Smooth muscle cell (in vitro differentiated cells): ENCODE data around the gene KHDRBS1. TPM values are rescaled to one million over a fixed set of nuclear protein-coding genes. Genes with fewer than 3 reads are reported as not detected.
"Not testable (repeated sequence)": the region's sequence is repeated elsewhere in the genome, so short reads cannot be mapped to it uniquely, and the experiment has no call there.

ENCODE experiments used
- DNase-seq: peaks from one replicate; lab custom pipeline; 2025; ENCODE audit not compliant: unreplicated experiment; lab: John Stamatoyannopoulos, UW
- H2AFZ ChIP-seq: fragments of 200-600 bp; sonication (generic); 2 replicates; pipeline ENCODE4 v1.6.0; 2016; ENCODE audit warnings: antibody characterized with exemption, low read depth, mild to moderate bottlenecking
- H3F3A ChIP-seq: fragments of 200-600 bp; sonication (generic); 2 replicates; pipeline ENCODE4 v1.6.0; 2017; ENCODE audit warnings: antibody characterized with exemption, low read depth
- H3K27ac ChIP-seq: fragments of 200-600 bp; sonication (generic); 2 replicates; pipeline ENCODE4 v1.5.1; 2016; ENCODE audit warnings: low read depth, mild to moderate bottlenecking
- H3K27me3 ChIP-seq: fragments of 200-600 bp; sonication (generic); 2 replicates; pipeline ENCODE4 v1.6.1; 2016; ENCODE audit warnings: low read depth, mild to moderate bottlenecking
- H3K36me3 ChIP-seq: fragments of 200-600 bp; sonication (generic); 2 replicates; pipeline ENCODE4 v1.5.1; 2016; ENCODE audit warnings: low read depth
- H3K4me1 ChIP-seq: fragments of 200-600 bp; sonication (generic); 2 replicates; pipeline ENCODE4 v1.5.1; 2016; ENCODE audit warnings: low read depth
- H3K4me2 ChIP-seq: fragments of 200-600 bp; sonication (generic); 2 replicates; pipeline ENCODE4 v1.6.0; 2016; ENCODE audit warnings: mild to moderate bottlenecking
- H3K4me3 ChIP-seq: fragments of 200-600 bp; sonication (generic); 2 replicates; pipeline ENCODE4 v1.5.1; 2016; ENCODE audit warnings: mild to moderate bottlenecking
- H3K79me2 ChIP-seq: fragments of 200-600 bp; sonication (generic); 2 replicates; pipeline ENCODE4 v1.6.0; 2016; ENCODE audit warnings: low read depth, mild to moderate bottlenecking
- H3K9ac ChIP-seq: fragments of 200-600 bp; sonication (generic); 2 replicates; pipeline ENCODE4 v1.6.0; 2016; ENCODE audit warnings: low read depth
- H3K9me3 ChIP-seq: fragments of 200-600 bp; sonication (generic); replicated peaks from 2 replicates; pipeline ENCODE4 v1.5.1; 2016; ENCODE audit warnings: low read depth
- H4K20me1 ChIP-seq: fragments of 200-600 bp; sonication (generic); 2 replicates; pipeline ENCODE4 v1.6.0; 2016; ENCODE audit warnings: low read depth
- CTCF ChIP-seq: fragments of 200-600 bp; sonication (generic); IDR thresholded peaks from 2 replicates; pipeline ENCODE4 v1.5.1; 2017; ENCODE audit warnings: borderline replicate concordance, mild to moderate bottlenecking, antibody characterized with exemption; ENCODE audit not compliant: insufficient read depth, poor library complexity, severe bottlenecking
- WGBS: methylation state at CpG from one replicate; pipeline ENCODE4 v1.1.7; 2016; ENCODE audit warnings: low lambda C conversion rate; 5-methylcytosine and 5-hydroxymethylcytosine counted together
- polyA plus RNA-seq: library from polyadenylated mRNA; unstranded; fragments of >200 nt; fragmentation: Nextera tagmentation; extraction: Ambion mirVana; gene quantifications from 2 replicates; pipeline ENCODE4 v1.2.1, GENCODE V29; 2016
- total RNA-seq: library from RNA; depleted of rRNA; stranded (reverse); fragments of >200 nt; gene quantifications from 2 replicates; pipeline ENCODE4 v1.2.3, GENCODE V29; 2014

The KHDRBS1 gene
- total and polyA plus RNA-seq, 2 experiments from 2014 or later: 80.4 to 85.0 TPM

- Histone ChIP-seq H3K36me3 (no peaks in the 10 kb centered on the region), H3K9me3 (no peaks in the 10 kb centered on the region), H2AFZ (no peak overlapping the region), H3K27me3 (no peaks in the 10 kb centered on the region), H3F3A (no peaks in the 10 kb centered on the region), H3K79me2 (peaks cover 56% of the 10 kb centered on the region), H3K4me1 (peaks cover 24% of the 10 kb centered on the region), H4K20me1 (no peaks in the 10 kb centered on the region), H3K4me2 (peak overlapping the region; percentile 93), H3K4me3 (peak overlapping the region; percentile 90), H3K27ac (peak overlapping the region; percentile 97), H3K9ac (peak overlapping the region; percentile 98)
- TF ChIP-seq CTCF: no peak
- peak; percentile 46 for DNase-seq
- under 1% methylated on average over 53 of the region's 55 CpGs for WGBS
Observed at GRCh38 chr1:32014199-32014947, 705 bp downstream of the KHDRBS1 start.

GRCh38 chr1:32014948-32015273, 1.2 kb downstream of the KHDRBS1 start:
- no peak overlapping the region for H2AFZ ChIP-seq
- no peak for DNase-seq
- no peaks in the 10 kb centered on the region for H3K36me3 ChIP-seq
- peak overlapping the region; percentile 90 for H3K4me3 ChIP-seq
- peak overlapping the region; percentile 93 for H3K4me2 ChIP-seq
- H3K27me3 ChIP-seq: no peaks in the 10 kb centered on the region
- no peaks in the 10 kb centered on the region for H3K9me3 ChIP-seq
- H3F3A ChIP-seq: no peaks in the 10 kb centered on the region
- peaks cover 24% of the 10 kb centered on the region for H3K4me1 ChIP-seq
- peaks cover 62% of the 10 kb centered on the region for H3K79me2 ChIP-seq
- H4K20me1 ChIP-seq: no peaks in the 10 kb centered on the region
- TF ChIP-seq CTCF: no peak
- H3K9ac ChIP-seq: peak overlapping the region; percentile 98
- under 1% methylated on average over 11 of the region's 11 CpGs for WGBS
- peak overlapping the region; percentile 97 for H3K27ac ChIP-seq

- 93% methylated on average over 6 of the region's 6 CpGs for whole genome bisulfite sequencing
- Histone ChIP-seq H3K4me2 (no peak overlapping the region), H2AFZ (no peak overlapping the region), H3F3A (no peaks in the 10 kb centered on the region), H3K36me3 (no peaks in the 10 kb centered on the region), H3K27ac (peak overlapping the region; percentile 13), H3K27me3 (no peaks in the 10 kb centered on the region), H3K9ac (no peak overlapping the region), H3K9me3 (no peaks in the 10 kb centered on the region), H3K79me2 (peaks cover 100% of the 10 kb centered on the region), H3K4me1 (peaks cover 18% of the 10 kb centered on the region), H4K20me1 (no peaks in the 10 kb centered on the region), H3K4me3 (no peak overlapping the region)
- no peak for TF ChIP-seq CTCF
- DNase-seq: no peak
Observed at GRCh38 chr1:32020339-32020738, 6.7 kb downstream of the KHDRBS1 start.

- H3K4me3 ChIP-seq, H2AFZ ChIP-seq, H3K4me1 ChIP-seq, H3K27me3 ChIP-seq, H4K20me1 ChIP-seq, H3K4me2 ChIP-seq, H3K9ac ChIP-seq, DNase-seq, H3K36me3 ChIP-seq, H3K9me3 ChIP-seq, H3F3A ChIP-seq: not testable (repeated sequence)
- over 99% methylated on average over 8 of the region's 8 CpGs for WGBS
- Histone ChIP-seq H3K79me2 (peaks cover 100% of the 10 kb centered on the region), H3K27ac (peak overlapping the region; percentile 13)
Observed at GRCh38 chr1:32021574-32022018, 7.9 kb downstream of the KHDRBS1 start.
